SU-DHL-6 (cell line): ENCODE data around the gene GLDN.

ENCODE experiments used
- EZH2phosphoT487 ChIP-seq: fragments of 200-600 bp; sonication (generic), shearing (Covaris generic); conservative IDR thresholded peaks from 2 replicates; pipeline ENCODE4 v1.6.1; 2018; ENCODE audit warnings: mild to moderate bottlenecking, antibody characterized with exemption, low read length, moderate library complexity, mixed read lengths
- TF ChIP-seq, protein P1 (sequence below): fragments of 200-600 bp; sonication (generic); IDR thresholded peaks from one replicate; pipeline ENCODE4 v1.5.1; 2017; ENCODE audit warnings: antibody characterized with exemption, mild to moderate bottlenecking, low read length, moderate library complexity; ENCODE audit not compliant: insufficient read depth, poor library complexity, severe bottlenecking

DNA sequence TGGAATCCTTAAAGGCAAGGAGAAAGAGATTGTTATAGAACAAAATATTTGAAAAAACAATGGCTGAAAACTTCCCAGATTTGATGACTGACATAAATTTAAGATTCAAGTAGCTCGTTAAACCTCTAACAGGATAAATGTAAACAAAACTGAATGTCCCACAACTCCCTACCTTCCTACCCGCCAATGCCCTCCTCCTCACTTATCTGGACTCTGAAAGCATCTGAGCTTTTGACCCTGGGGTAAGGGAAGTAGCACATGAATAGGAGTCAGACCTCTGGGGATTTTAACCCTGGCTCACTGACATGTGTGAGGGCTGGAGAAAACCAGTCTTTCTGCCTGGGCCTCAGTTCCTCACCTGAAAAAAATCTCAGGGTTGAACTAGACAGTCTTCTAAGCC lies 29.9 kb upstream of the GLDN start:
- TF ChIP-seq, protein P1, sequence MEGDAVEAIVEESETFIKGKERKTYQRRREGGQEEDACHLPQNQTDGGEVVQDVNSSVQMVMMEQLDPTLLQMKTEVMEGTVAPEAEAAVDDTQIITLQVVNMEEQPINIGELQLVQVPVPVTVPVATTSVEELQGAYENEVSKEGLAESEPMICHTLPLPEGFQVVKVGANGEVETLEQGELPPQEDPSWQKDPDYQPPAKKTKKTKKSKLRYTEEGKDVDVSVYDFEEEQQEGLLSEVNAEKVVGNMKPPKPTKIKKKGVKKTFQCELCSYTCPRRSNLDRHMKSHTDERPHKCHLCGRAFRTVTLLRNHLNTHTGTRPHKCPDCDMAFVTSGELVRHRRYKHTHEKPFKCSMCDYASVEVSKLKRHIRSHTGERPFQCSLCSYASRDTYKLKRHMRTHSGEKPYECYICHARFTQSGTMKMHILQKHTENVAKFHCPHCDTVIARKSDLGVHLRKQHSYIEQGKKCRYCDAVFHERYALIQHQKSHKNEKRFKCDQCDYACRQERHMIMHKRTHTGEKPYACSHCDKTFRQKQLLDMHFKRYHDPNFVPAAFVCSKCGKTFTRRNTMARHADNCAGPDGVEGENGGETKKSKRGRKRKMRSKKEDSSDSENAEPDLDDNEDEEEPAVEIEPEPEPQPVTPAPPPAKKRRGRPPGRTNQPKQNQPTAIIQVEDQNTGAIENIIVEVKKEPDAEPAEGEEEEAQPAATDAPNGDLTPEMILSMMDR: no peak
- TF ChIP-seq EZH2phosphoT487: no peak
